GM23338 (cell line): ENCODE results near the gene CIART. TPM values are rescaled to one million over a fixed set of nuclear protein-coding genes. Genes with fewer than 3 reads are reported as not detected.

Experiments used
- ATAC-seq: fragments of 200-7000 bp; cut with Tn5 transposase; 3 replicates; pipeline ENCODE4 v1.9.1; 2020
- DNase-seq: peaks from one replicate; pipeline ENCODE4 v3.0.0-alpha.2; 2015; ENCODE audit warnings: low spot score
- H2AFZ ChIP-seq: fragments of 200-600 bp; sonication (generic); 2 replicates; pipeline ENCODE4 v1.8.0; 2016; ENCODE audit warnings: antibody characterized with exemption, mild to moderate bottlenecking, moderate library complexity
- H3F3A ChIP-seq: fragments of 200-600 bp; sonication (generic); replicated peaks from 2 replicates; pipeline ENCODE4 v1.8.0; 2017; ENCODE audit warnings: antibody characterized with exemption, mixed run types, low read depth
- H3K27ac ChIP-seq: fragments of 200-600 bp; sonication (generic); 2 replicates; pipeline ENCODE4 v1.6.1; 2016; ENCODE audit warnings: low read depth
- H3K27me3 ChIP-seq: fragments of 200-600 bp; sonication (generic); 2 replicates; pipeline ENCODE4 v1.8.0; 2016; ENCODE audit warnings: mild to moderate bottlenecking, mixed run types, moderate library complexity; ENCODE audit not compliant: insufficient read depth
- H3K36me3 ChIP-seq: fragments of 200-600 bp; sonication (generic); 2 replicates; pipeline ENCODE4 v1.8.0; 2016; ENCODE audit warnings: mild to moderate bottlenecking; ENCODE audit not compliant: insufficient read depth
- H3K4me1 ChIP-seq: fragments of 200-600 bp; sonication (generic); 2 replicates; pipeline ENCODE4 v1.8.0; 2016; ENCODE audit warnings: mild to moderate bottlenecking, moderate library complexity; ENCODE audit not compliant: insufficient read depth
- H3K4me2 ChIP-seq: fragments of 200-600 bp; sonication (generic); 2 replicates; pipeline ENCODE4 v1.7.1; 2017; ENCODE audit warnings: mixed run types
- H3K4me3 ChIP-seq: fragments of 200-600 bp; sonication (generic); 2 replicates; pipeline ENCODE4 v1.6.1; 2016; ENCODE audit warnings: mixed run types
- H3K79me2 ChIP-seq: fragments of 200-600 bp; sonication (generic); replicated peaks from 2 replicates; pipeline ENCODE4 v1.8.0; 2017; ENCODE audit warnings: mild to moderate bottlenecking; ENCODE audit not compliant: insufficient read depth
- H3K9me2 ChIP-seq: fragments of 200-600 bp; sonication (generic); 2 replicates; pipeline ENCODE4 v1.8.0; 2017; ENCODE audit not compliant: insufficient read depth
- H4K20me1 ChIP-seq: fragments of 200-600 bp; sonication (generic); replicated peaks from 2 replicates; pipeline ENCODE4 v1.8.0; 2017; ENCODE audit warnings: mild to moderate bottlenecking; ENCODE audit not compliant: insufficient read depth
- H3K27ac Mint-ChIP-seq: 2 replicates; pipeline ENCODE4 v1.8.0; 2020; ENCODE audit warnings: inconsistent platforms, mild to moderate bottlenecking, moderate library complexity, mixed read lengths
- H3K27me3 Mint-ChIP-seq: 3 replicates; pipeline ENCODE4 v1.8.0; 2022; ENCODE audit warnings: low read depth, mild to moderate bottlenecking, moderate library complexity, mixed read lengths, inconsistent platforms; ENCODE audit not compliant: insufficient read depth, poor library complexity
- H3K36me3 Mint-ChIP-seq: 3 replicates; pipeline ENCODE4 v1.8.0; 2021; ENCODE audit warnings: low read depth, mild to moderate bottlenecking, inconsistent platforms, moderate library complexity, mixed read lengths
- H3K4me1 Mint-ChIP-seq: 3 replicates; pipeline ENCODE4 v1.8.0; 2020; ENCODE audit warnings: mild to moderate bottlenecking, inconsistent platforms, mixed read lengths
- H3K4me3 Mint-ChIP-seq: 3 replicates; pipeline ENCODE4 v1.8.0; 2021; ENCODE audit warnings: moderate library complexity, mild to moderate bottlenecking, inconsistent platforms, mixed read lengths
- H3K9me3 Mint-ChIP-seq: 3 replicates; pipeline ENCODE4 v1.8.0; 2020; ENCODE audit warnings: moderate library complexity, mild to moderate bottlenecking, inconsistent platforms, mixed read lengths
- CREB1 ChIP-seq: fragments of 250-450 bp; sonication (Bioruptor Pico); IDR thresholded peaks from 2 replicates; pipeline ENCODE4 v1.5.0; 2020; ENCODE audit warnings: low read depth, mild to moderate bottlenecking, moderate library complexity
- EZH2 ChIP-seq: fragments of 200-600 bp; sonication (generic); IDR thresholded peaks from one replicate; pipeline ENCODE4 v1.8.0; 2017; ENCODE audit warnings: antibody characterized with exemption, mild to moderate bottlenecking, low read depth; ENCODE audit not compliant: unreplicated experiment
- JUNB ChIP-seq: IDR thresholded peaks from one replicate; pipeline ENCODE4 v1.6.1; 2016; ENCODE audit warnings: antibody characterized with exemption; ENCODE audit not compliant: unreplicated experiment
- POLR2AphosphoS5 ChIP-seq: IDR thresholded peaks from 2 replicates; pipeline ENCODE4 v1.6.1; 2016; ENCODE audit warnings: antibody characterized with exemption, low read depth
- STAT1 ChIP-seq: IDR thresholded peaks from one replicate; pipeline ENCODE4 v1.6.1; 2016; ENCODE audit warnings: antibody characterized with exemption; ENCODE audit not compliant: unreplicated experiment
- ZNF331 ChIP-seq: fragments of 250-450 bp; sonication (Bioruptor Pico); IDR thresholded peaks from 2 replicates; pipeline ENCODE4 v1.5.0; 2020; ENCODE audit warnings: low read depth, mild to moderate bottlenecking, moderate library complexity
- polyA plus RNA-seq: library from polyadenylated mRNA; unstranded; fragments of >200 nt; fragmentation: Nextera tagmentation; extraction: Ambion mirVana; gene quantifications from 2 replicates; pipeline ENCODE4 v1.2.1, GENCODE V29; 2016
- total RNA-seq: library from RNA; depleted of rRNA; stranded (reverse); fragments of >200 nt; shearing (Covaris generic); gene quantifications from 2 replicates; pipeline ENCODE4 v1.2.3, GENCODE V29; 2014
- TF ChIP-seq, protein P1 (sequence below), 2 experiments: fragments of 200-600 bp in 1 of 2; sonication (generic) in 1 of 2; conservative IDR thresholded peaks; 2 replicates each; pipeline versions ENCODE4 v1.5.1 to v1.6.1; 2016 to 2017; ENCODE audit warnings: antibody characterized with exemption in 2 of 2, low read depth in 2 of 2, mild to moderate bottlenecking in 2 of 2, moderate library complexity in 1 of 2
- TF ChIP-seq, protein P2 (sequence below): IDR thresholded peaks from 2 replicates; pipeline ENCODE4 v1.6.1; 2016; ENCODE audit warnings: antibody characterized with exemption

CIART gene
- total and polyA plus RNA-seq, 2 experiments from 2014 or later: 9.3 to 16.4 TPM

DNA sequence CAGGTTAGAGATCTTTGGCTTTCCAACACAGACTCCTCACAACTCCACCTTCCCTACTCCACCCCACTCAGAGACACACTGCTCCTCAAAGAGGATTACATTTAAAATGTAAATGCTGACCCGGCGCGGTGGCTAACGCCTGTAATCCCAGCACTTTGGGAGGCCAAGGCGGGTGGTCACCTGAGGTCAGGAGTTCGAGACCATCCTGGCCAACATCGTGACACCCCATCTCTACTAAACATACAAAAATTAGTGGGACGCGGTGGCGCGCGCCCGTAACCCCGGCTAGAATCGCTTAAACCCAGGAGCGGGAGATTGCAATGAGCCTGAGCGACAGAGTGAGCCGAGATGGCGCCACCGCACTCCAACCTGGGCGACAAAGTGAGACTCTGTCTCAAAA, 44.6 kb upstream of the CIART start:
- Mint-ChIP-seq H3K36me3 (no peaks in the 10 kb centered on the region), H3K27ac (no peak overlapping the region)
- TF ChIP-seq EZH2 (no peak), ZNF331 (CRISPR knock-in tag) (no peak), POLR2AphosphoS5 (no peak)
- TF ChIP-seq, protein P1, sequence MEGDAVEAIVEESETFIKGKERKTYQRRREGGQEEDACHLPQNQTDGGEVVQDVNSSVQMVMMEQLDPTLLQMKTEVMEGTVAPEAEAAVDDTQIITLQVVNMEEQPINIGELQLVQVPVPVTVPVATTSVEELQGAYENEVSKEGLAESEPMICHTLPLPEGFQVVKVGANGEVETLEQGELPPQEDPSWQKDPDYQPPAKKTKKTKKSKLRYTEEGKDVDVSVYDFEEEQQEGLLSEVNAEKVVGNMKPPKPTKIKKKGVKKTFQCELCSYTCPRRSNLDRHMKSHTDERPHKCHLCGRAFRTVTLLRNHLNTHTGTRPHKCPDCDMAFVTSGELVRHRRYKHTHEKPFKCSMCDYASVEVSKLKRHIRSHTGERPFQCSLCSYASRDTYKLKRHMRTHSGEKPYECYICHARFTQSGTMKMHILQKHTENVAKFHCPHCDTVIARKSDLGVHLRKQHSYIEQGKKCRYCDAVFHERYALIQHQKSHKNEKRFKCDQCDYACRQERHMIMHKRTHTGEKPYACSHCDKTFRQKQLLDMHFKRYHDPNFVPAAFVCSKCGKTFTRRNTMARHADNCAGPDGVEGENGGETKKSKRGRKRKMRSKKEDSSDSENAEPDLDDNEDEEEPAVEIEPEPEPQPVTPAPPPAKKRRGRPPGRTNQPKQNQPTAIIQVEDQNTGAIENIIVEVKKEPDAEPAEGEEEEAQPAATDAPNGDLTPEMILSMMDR (conservative IDR thresholded peaks at IDR 0.05; ENCODE audit: low read depth in 2 of 2): no peak
- TF ChIP-seq, protein P2, sequence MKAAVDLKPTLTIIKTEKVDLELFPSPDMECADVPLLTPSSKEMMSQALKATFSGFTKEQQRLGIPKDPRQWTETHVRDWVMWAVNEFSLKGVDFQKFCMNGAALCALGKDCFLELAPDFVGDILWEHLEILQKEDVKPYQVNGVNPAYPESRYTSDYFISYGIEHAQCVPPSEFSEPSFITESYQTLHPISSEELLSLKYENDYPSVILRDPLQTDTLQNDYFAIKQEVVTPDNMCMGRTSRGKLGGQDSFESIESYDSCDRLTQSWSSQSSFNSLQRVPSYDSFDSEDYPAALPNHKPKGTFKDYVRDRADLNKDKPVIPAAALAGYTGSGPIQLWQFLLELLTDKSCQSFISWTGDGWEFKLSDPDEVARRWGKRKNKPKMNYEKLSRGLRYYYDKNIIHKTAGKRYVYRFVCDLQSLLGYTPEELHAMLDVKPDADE: no peak

DNA sequence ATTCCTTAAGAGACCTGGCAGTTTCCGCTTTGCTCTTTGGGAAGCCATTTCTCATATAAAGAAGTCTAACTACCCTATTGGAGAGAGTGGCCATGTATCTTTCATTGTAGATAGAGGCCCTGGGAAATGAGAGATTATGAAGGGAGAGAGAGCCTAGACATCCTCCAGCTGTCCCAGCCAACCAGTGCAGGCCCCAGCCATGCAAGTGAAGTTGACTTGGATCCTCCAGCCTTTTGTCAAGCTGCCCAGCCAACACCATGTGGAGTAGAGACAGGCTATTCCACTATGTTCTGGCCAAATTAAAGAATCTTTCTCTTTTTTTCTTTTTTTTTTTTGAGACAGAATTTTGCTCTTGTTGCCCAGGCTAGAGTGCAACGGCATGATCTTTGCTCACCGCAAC, 39.4 kb upstream of the CIART start:
- H3K79me2 ChIP-seq: no peaks in the 10 kb centered on the region
- Mint-ChIP-seq H3K27me3 (peaks cover 3% of the 10 kb centered on the region), H3K27ac (no peak overlapping the region), H3K9me3 (no peaks in the 10 kb centered on the region), H3K4me1 (no peaks in the 10 kb centered on the region), H3K36me3 (no peaks in the 10 kb centered on the region), H3K4me3 (no peak overlapping the region)
- H3K27ac ChIP-seq: no peak overlapping the region
- ATAC-seq: no peak
- no peaks in the 10 kb centered on the region for H3F3A ChIP-seq
- H3K4me2 ChIP-seq: no peak overlapping the region
- no peaks in the 10 kb centered on the region for H4K20me1 ChIP-seq
- no peak for DNase-seq
- H2AFZ ChIP-seq: no peak overlapping the region; the same call in 1 of the 2 replicates
- H3K4me3 ChIP-seq: no peak overlapping the region
- H3K9me2 ChIP-seq: peaks cover 3% of the 10 kb centered on the region; the same call in 1 of the 2 replicates
- no peaks in the 10 kb centered on the region for H3K27me3 ChIP-seq
- H3K4me1 ChIP-seq: no peaks in the 10 kb centered on the region
- H3K36me3 ChIP-seq: no peaks in the 10 kb centered on the region
- no peak for TF ChIP-seq JUNB
- no peak for TF ChIP-seq CREB1
- TF ChIP-seq, protein P1 (conservative IDR thresholded peaks at IDR 0.05; ENCODE audit: low read depth in 2 of 2): no peak
- no peak for TF ChIP-seq ZNF331 (CRISPR knock-in tag)
- TF ChIP-seq, protein P2: no peak
- no peak for TF ChIP-seq POLR2AphosphoS5
- TF ChIP-seq STAT1: no peak

More for the DNA sequence above, 44.6 kb upstream of the CIART start:
- Histone ChIP-seq H3K4me3 (peak overlapping the region; percentile 49; the same call in 1 of the 2 replicates), H4K20me1 (peaks cover 8% of the 10 kb centered on the region; the same call in 1 of the 2 replicates), H2AFZ (no peak overlapping the region), H3K4me2 (peak overlapping the region; percentile 69; the same call in 1 of the 2 replicates), H3K36me3 (no peaks in the 10 kb centered on the region), H3K4me1 (peaks cover 15% of the 10 kb centered on the region), H3K79me2 (peaks cover 31% of the 10 kb centered on the region), H3K27ac (no peak overlapping the region), H3K9me2 (peaks cover 7% of the 10 kb centered on the region; the same call in 1 of the 2 replicates), H3K27me3 (no peaks in the 10 kb centered on the region), H3F3A (no peaks in the 10 kb centered on the region)
- DNase-seq (peak; percentile 14), ATAC-seq (no peak)
- peak overlapping the region; percentile 47; the same call in 2 of the 3 replicates for H3K4me3 Mint-ChIP-seq
- H3K4me1 Mint-ChIP-seq: peaks cover 17% of the 10 kb centered on the region
- no peaks in the 10 kb centered on the region; the same call in 2 of the 3 replicates for H3K9me3 Mint-ChIP-seq
- peaks cover 7% of the 10 kb centered on the region for H3K27me3 Mint-ChIP-seq
